NCI-H345 treated with DMSO at 0.1 percent for 48 hours (cell line): Measurements from ENCODE around the gene ARHGAP26.
"Not testable (repeated sequence)": the region's sequence is repeated elsewhere in the genome, so short reads cannot be mapped to it uniquely, and the experiment has no call there.

Experiments used
- DNase-seq: peaks from one replicate; lab custom pipeline; 2025; ENCODE audit not compliant: unreplicated experiment; lab: John Stamatoyannopoulos, UW

ARHGAP26 gene

DNA sequence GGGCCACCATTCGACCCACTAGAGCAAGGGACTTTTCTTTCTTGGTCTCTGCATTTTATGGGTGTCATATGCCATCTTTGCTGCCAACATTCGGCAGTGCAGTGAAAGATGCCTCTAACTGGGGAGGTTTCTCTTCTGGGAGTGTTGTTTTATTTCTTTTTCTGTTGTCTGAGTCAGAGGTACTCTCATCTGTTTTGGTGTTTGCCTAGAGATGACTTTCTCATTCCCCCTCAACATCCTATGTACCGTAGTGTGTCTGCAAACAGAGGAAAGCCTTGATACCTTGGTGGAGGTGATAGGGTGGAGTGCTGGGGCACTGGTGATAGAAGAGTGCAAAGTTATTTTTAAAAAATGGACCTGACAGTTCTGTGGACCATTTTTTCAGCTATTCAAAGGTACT, 182.1 kb downstream of the ARHGAP26 start:
- no peak for DNase-seq

DNA sequence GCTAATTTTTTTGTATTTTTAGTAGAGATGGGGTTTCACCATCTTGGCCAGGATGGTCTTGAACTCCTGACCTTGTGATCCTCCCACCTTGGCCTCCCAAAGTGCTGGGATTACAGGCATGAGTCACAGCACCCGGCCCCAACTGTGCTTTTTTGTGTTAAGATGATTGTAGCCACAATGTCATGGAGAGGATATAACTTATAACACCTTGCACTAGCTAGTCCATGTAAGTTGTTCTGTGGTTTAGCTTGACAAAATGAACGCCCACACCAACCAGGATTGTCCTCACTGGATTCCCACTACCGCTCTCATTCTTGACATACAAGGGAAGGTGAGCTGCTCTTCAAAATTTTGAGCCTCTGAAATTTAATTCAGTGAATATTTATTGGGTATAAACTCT, 182.7 kb downstream of the ARHGAP26 start:
- not testable (repeated sequence) for DNase-seq

DNA sequence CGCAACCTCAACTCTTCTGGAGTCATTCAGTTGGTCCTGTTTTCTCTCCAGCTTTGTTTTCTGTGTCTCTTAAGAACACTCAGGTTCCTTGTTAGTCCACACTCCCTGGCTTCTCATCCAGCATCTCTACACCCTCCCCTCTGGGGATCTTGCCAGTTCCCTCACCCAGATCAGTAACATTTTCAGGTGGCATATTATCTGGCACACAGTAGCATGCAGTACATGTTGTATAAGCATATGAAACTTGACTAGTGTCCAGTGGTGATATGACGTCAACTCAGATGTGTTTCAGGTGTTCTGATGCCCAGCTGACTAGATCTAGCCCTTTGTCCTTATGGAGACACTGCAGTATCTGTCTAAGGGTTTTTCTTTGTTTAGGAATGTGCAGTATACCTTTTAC, 184.3 kb downstream of the ARHGAP26 start:
- no peak for DNase-seq

DNA sequence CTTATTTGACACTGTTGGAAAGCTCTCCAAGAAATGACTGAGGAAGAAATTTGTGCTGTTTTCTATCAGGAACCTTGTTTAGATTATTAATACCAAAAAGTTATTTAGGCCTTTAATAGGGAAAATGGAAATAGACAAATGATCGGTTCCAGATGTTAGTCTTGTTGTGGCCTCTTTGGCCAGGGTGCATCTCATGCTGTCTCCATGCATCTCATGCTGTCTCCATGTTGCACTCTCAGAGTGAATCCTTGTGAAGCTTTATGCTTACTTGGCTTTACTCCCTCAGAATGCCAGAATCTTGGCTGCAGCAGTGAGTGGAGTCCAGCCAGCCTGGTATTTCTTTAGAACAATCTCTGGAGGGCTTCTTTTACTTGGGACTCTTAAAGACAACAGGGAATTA, 185.5 kb downstream of the ARHGAP26 start:
- DNase-seq = no peak

DNA sequence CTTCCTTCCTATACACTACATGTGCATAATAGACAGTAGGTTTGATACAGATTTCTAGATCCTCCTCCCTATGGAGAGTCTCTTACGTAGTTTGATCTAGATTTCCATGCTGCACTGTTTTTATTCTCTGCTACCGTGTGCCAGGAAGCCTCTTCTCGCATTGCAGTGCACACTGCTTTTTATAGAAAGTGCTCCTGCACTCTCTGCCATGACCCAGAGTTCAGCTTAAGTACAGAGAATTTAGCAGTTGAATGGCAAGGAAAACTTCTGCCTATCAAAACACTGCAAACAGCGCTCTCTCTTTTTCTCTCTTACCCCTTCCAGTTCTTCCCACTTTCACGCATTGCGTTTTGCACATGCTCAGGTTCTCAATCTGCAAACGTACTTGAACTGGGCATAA, 187.4 kb downstream of the ARHGAP26 start:
- no peak for DNase-seq

DNA sequence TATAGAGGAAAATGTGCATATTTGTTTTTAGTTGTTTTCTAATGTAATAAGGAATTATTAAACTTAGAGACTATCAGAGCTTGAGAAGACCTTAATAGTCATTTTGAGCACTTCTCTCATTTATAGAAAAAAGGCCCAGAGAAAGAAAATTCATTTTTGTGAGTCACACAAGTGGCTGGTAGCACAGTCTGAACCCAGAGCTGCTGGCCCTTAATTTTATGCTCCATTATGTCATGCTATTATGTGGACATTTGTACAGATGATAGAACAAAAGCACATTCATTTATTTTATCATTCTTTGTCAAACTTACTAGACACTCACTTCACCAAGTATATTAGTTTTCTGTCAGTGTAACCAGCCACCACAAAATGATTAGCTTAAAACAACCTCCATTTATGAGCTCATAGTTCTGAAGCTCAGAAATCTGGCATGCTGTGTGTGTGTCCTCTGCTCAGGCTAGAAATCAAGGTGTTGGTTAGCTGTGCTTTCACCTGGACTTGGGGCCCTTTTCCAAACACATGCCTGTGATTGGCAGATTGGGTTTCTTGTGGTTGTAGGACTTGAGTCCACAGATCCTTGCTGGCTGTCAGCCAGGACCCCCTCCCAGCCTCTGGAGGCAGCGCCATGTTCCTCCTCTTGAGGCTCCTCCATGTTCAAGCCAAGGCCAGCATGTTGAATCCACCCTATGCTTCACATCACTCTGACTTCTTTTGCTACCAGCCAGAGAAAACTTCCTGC, 188.9 kb downstream of the ARHGAP26 start:
- DNase-seq = no peak

DNA sequence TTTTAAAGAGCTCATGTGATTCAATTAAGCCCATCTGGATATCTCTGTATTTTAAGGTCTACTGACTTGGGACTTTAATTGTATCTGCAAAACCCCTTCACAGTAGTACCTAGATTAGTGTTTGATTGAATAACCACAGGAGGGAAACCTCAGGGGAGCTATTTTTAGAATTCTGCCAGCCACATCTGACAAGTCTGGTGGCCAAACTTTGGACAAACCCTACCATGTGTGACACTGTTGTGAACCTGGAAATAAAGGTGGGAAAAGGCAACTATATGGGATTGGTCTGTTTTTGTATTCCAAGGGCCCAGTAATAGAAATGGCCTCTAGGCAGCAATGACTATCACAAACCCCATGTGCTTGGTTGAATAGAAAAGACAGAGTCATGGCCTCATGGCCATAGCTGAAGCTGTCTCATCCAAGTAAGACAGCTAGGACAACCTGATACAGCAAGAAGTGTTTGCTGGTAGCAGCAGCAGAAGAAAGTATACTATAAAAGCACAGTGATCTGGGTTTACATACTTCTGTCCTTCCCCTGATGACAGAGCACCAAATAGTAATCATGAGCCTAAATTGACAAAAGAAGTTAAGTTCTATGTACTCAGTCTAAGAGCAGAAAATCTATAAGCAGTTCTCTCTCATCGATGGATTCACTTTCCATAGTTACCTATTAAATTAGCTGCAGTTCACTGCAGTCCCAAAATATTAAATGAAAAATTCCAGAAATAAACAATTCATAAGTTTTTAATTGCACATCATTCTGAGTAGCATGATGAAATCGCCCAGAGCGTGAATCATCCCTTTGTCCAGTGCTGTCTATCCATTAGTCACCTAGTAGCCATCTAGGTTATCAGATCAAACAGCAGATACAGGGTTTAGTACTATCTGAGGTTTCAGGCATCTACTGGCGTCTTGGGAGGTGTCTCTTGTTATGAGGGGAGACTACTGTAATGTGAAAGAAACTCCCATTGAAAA, 189.8 kb downstream of the ARHGAP26 start:
- no peak for DNase-seq

DNA sequence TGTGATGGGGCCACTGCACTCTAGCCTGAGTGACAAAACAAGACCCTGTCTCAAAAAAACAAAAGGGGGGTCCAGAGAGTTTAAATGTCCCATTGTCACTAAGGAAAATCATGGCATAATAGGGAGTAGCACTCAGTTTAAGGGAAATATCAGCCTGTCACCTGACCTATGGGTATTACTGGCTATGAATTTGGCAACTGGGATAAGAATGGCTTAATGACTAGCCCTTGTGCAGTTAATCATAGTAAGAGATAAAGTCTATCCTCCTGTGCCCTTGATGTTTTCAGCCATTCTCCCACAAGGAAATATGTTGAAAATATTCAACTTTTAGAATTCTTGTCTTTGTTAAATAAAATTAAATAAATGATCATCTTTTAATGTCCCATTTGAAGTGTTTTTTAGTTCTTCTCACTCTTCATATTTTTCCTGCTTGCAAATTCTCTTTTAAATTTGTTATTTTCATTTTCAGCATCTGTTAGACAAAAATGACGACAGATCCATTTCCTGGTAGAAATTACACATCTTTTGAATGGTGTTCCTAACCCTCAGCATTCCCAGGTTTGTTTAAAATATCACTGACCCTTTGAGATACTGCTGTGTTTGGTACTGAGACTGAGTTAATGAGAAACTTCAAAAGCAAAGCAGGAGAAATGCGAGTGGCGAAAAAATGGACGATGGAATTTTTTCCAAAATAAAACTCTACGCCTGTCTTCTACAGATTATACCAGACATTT, 191.4 kb downstream of the ARHGAP26 start:
- no peak for DNase-seq

DNA sequence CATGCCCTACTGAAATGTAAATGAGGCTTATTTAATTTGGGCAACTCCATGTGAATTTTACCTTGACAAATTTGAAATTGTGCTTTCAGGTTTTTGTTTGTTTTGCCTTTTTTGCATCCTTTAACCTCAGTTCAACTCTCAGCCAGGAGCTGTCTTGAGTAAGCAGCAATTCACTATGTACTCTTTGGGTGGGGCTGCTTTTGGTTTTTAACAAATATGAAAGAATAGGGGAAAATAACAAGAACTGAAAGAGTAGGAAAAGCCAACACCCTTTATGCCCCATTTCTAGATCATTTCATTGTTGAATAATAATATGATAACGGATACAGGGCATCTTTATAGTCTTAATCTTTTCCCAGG, 192.0 kb downstream of the ARHGAP26 start:
- no peak for DNase-seq

DNA sequence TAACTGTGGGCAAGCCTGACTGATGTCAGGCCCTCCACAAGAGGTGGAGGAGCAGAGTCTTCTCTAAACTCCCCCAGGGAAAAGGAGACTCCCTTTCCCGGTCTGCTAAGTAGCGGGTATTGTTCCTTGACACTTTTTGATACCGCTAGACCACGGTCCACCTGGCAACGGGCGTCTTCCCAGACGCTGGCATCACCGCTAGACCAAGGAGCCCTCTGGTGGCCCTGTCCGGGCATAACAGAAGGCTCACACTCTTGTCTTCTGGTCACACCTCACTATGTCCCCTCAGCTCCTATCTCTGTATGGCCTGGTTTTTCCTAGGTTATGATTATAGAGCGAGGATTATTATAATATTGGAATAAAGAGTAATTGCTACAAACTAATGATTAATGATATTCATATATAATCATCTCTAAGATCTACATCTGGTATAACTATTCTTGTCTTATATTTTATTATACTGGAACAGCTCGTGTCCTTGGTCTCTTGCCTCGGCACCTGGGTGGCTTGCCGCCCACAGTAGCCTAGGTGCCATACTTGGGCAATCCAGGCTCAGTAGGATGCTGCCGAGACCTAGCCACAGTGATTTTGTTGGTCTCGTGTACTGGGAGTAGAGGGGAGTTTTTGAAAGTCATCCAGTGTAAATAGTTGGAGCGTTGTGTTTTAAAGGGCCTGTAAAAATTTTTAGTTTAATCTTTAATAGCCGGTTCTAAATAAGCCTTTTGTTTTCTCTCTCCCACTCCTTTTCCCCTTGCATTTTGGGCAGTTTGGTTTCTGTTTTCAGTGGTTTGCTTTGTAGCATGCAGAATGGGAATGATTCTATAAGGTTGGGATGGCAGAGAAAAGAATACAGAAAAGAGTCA, 195.3 kb downstream of the ARHGAP26 start:
- DNase-seq = not testable (repeated sequence)

DNA sequence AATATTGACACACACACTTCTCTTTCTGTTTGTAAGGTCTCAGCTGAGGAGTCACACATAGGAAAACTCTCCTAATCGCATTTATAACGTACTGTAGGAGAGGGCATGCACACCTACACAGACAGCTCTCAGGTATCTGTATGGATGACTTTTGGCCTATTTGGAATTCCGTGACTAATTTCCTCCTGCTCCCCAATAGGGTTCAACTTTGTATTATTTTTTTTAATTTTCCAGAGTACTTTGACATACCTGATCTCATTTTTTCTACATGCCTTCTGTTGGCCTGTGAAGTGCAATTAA, 195.9 kb downstream of the ARHGAP26 start:
- no peak for DNase-seq

DNA sequence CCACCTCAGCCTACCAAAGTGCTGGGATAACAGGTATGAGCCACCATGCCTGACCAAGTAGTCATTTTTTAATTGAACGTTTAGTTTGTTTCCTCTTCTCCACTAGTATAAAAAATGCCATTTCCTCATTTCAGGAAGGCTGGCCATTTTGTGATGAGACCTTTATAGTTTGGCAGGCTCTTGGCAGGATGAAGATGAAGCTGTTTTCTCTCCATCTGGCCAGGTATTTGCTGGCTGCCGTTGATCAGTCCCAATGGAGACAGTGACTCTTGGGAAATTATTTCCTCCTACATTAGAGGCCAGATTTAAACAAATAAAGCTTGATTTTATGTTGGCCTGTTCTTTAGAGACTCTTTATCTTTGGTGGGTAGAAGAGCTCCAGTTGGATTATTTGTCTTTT, 199.0 kb downstream of the ARHGAP26 start:
- no peak for DNase-seq

DNA sequence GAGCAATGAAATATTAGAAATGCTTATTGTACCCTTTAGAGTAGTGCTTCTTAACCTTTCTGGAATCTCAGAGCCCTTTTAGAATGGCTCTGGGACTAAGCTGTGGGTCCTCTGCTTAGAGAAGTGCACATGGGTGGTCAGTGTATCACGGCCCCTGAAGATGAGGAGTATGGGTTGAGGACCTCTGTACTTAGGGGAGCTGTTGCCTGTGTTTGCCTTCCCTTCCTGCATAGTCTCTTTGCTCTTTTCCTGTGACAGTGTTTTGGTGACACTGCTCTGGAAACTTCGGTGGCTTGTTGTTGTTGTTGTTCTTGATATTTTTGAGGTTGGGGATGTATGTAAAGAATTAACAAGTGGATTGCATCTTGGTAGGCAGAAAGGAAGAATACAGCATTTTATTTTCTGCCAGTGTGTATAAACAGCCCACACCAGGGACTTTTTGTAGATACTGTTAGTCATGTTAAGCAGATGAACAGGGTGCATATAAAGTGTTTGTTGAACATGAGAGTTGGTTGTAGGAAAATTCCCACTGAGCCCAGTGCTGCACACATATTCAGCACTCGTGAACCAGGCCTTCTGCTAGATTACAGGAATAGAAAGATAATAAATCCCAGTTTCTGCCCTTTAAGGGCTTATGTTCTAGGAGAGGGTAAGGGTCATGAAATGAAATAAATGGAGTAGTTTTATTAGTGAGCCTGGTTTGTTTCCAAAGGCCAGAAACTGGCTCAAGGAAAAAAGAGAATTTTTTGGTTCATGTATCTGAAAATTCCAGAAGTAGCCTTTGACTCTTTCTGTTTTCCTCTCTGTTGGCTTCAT, 199.7 kb downstream of the ARHGAP26 start:
- DNase-seq = no peak

DNA sequence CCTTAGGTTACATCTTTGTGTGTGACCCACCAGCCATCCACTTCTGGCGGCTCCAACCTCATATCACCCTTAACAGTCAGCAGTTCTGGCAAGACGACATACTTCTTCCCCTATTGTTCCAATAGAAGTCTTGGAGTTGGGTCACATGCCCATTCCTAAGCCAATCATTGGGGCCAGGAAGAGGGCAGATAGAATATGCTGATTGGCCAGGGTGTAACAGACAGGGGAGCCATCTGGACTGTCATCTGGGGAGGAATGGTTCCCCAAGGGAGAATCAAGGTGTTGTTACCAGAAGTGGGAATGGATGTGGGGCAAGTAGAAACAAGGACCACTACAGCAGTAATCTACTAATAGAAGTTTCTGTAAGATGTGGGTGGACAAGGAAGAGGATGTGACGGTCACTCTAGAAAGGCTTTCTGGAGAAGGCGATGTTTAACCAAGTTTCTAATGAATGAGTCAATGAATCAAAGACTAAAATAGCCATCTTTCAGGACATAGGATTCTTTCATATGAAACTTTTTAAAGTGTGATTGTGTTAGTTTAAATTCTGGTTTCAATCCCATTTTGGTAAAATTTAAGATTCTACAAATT, 200.4 kb downstream of the ARHGAP26 start:
- DNase-seq = no peak

DNA sequence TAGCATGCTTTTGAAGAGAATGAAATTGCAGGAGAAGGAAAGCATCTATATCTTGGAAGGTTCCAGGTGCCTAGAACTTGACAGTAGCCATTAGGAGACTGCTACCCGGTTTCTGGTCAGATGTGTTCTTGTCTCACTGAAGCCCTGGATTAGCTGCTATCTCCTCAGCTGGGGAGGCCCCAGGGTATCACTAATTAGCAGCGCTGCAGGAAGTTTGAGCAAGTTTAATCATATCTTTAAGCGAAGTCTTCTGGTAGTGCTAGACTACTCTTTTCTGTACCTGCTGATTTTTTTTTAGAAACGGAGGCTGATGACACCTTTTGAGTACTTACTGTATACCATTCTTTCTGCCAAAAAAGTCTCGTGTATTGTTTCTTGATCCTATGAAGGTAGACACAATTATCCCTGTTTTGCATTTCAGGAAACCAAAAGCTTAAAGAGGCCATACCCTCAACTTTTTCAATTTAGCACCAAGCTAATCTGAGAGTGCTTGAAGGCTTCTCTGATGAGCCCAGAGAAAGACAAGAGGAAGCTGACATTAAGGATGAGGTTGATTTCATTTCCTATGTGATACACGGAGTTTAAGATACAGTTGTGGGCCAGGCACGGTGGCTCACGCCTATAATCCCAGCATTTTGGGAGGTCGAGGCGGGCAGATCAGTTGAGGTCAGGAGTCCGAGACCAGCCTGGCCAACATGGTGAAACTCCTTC, 201.3 kb downstream of the ARHGAP26 start:
- DNase-seq = no peak

DNA sequence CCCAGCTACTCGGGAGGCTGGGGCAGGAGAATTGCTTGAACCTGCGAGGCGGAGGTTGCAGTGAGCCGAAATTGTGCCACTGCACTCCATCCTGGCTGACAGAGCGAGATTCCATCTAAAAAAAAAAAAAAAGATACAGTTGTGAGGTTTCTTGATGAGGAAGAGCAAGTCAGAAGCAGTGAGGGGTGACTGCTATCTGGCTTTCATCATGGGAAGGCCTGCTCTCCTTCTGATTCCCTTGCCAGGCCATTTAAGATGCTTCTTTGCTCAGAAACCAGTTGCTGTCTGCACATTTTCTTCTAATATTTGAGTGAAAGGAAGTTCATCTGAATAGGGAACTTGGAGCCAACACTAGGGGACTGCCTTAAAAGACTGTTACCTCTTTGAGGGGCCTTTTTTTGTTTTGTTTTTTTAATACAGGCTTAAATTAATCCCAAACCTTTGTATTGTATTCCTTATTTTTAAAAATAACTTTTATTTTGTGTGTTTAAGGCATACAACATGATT, 201.9 kb downstream of the ARHGAP26 start:
- DNase-seq = no peak

DNA sequence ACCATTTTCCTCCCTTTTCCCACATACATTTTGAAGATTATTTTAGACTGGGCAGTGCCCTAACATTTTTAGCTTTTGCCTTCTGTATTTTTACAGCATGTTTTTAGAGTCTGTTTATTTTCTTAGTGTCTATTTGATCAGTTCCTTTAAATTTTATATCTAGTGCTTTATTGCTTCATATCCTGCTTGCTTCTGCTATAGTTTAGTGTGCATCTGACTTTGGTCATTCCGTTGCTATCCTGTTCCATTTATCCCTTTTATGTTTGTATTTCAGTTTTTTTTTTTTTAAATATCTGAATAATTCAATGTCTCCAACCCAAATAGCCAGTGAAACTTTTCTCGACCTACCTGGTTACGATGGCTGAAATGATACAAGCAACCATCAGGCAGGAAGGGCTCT, 203.8 kb downstream of the ARHGAP26 start:
- DNase-seq = no peak

DNA sequence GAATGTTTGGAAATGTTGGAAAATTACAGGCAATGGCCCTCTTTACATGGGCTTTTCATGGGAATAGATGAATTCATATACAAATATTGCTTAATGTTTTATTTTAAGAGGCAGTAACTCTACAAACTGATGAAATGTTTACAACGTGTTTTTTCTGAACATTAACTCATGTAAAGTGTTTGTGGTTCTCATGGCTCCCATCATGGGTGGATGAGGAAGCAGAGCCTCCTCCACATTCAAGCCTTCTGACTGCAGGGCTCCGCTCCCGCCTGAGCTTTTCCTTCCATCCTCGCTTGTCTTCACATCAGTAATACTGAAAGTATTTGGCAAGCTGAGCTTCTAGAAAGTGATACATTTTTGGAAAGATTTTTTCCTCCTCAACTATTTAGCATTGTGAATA, 204.2 kb downstream of the ARHGAP26 start:
- no peak for DNase-seq

DNA sequence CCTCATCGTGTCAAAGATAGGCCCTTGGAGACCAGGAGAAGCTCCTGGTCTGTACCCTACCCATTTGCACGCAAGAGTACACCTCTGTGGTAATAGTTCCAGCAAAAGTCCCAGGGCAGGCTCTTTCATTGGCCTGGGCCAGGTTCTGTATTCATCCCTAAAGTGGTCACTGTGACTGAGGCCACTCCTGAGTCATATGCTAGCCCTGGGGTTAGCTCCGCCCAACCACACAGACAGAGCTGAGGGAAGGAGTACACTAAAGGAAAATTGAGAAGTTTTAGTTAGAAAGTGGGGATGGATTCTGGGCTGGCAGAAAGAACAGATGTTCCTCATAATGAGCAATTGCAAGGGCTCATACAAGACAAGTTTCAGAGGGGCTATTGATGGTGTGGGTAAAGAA, 206.7 kb downstream of the ARHGAP26 start:
- no peak for DNase-seq
